CD4-positive, alpha-beta T cell treated with Interleukin-15 for 1 hour (primary cell): ENCODE data around the gene COA3.

Experiments
- DNase-seq: peaks from one replicate; pipeline ENCODE4 v3.0.0-alpha.2; 2020

Gene COA3, protein sequence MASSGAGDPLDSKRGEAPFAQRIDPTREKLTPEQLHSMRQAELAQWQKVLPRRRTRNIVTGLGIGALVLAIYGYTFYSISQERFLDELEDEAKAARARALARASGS

DNA sequence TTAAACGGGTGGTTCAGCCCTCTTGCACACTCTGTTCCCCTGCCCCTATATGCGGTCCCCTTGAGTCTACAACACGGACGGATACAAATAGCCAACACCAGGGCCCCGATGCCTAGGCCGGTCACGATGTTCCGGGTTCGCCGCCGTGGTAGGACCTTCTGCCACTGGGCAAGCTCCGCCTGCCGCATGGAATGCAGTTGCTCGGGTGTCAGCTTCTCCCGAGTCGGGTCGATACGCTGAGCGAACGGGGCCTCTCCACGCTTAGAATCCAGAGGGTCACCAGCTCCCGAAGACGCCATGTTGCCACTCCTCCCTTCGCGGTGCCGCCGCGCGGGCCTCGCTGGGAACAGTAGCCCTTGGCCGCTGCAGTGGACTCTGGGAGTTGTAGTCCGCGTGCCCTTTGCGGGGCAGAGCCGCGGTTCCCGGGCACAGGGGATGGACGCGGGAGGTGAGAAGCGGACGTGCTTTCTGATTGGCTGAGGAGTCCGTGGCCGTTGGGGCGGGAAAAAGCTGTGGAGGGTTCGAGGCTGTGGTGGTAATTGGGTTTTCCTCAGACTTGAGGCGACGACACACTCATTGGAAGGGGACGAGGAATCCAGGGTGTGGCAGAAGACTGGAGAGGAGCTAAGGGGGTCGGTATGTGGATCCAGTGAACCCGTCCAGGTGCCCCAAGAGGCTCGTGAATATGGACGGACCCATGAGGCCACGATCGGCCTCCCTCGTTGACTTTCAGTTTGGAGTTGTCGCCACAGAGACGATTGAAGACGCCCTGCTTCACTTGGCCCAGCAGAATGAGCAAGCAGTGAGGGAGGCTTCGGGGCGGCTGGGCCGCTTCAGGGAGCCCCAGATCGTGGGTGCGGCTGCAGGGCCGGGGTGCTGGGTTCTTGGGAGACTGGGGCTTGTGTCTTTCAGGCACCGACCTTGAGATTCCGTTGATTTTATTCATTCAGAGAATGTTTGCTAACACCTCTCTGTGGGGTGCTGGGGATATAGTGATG lies at the start of gene COA3, which contains the start of gene CNTD1:
COA3 (minus strand) TSS at position 322 of the 998 bp plus-strand sequence; CDS start at position 299, 23 bp downstream.
CNTD1 (plus strand) TSS at position 479 of the 998 bp plus-strand sequence; CDS start at position 686, 207 bp downstream.
- peak; percentile 76 for DNase-seq

DNA sequence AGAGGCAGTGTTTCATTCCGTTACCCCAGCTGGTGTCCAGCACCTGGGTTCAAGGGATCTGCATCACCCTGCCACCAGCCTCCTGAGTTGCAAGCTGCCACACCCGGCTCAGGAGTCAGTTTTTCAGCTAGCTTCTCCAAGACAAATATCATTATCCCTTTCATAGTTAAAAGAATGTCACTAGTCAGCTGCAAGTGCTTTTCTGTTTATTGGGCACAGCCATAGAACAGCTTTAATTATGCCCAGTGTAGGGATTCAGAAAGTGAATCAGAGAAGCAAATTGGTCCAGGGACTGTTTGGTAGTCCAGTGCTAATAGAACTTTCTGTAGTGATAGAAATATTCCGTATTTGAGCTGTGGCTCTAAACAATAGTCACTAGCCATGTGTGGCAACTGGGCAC lies 49.6 kb upstream of the COA3 start:
- no peak for DNase-seq

DNA sequence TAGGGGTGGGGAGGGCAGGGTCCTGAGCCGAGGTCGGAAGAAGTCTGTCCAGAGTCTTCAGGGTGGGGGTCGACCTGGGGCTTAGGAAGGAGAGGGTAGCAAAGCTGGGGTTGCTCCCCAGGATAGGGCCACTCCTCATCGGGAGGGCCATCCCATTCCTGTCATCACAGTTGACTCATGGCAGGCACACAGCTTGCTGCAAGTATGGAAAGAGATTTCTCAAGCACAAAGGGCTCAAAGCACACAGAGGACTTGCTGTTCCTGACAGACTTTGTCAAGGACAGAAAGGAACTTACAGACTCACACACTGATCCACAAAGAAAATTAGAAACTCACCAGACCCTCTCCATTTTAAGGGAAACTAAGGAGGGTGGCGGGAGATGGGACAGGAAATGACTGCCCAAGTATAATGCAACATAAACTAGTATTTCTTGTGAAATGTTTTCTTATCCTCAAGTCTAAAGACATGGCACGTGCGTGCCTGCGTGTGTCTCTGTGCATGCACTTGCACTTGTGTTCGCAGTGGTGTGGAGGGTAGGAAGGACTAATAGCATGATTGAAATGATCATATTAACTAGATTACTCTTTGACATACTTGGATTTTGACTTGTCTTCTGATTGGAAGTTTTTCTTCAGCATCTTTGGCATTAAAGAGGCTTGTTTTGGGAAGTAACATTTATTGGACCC lies 48.2 kb upstream of the COA3 start:
- DNase-seq, result no peak

DNA sequence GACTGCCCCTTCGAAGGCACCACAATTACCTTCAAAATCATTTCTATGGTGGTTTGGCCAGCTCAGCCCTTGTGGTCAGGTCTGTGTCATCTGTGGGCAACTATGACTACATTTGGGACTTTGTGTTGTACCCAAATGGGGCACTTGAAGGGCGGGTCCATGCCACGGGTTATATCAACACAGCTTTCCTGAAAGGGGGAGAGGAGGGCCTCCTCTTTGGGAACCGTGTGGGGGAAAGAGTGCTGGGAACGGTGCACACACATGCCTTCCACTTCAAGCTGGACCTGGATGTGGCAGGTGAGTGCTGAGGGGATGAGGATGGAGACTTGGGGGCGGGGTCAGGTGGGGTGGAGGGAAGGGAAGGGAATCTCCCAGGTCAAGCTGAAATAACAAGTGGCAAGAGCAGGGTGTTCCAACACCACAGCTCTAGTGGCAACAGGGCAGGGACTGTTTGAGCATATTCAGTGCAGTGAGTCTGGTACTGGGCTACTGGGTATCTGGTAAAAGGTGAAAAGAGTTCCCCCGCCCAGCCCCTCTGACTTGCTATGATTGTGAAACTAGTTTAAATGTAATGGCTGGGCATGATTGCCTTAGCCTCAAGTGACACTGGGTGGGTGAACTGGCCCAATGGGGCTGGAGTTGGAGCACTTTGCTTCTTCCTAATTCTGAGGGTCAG lies 47.6 kb upstream of the COA3 start:
- no peak for DNase-seq

DNA sequence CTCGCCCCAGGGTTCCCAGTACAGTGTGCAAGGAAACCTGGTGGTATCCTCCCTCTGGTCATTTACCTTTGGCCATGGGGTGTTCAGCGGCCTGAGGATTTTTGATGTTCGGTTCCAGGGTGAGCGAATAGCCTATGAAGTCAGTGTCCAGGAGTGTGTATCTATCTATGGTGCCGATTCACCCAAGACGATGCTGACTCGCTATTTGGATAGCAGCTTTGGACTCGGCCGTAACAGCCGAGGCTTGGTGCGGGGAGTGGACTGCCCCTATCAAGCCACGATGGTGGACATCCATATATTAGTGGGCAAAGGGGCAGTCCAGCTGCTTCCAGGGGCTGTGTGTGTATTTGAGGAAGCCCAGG lies 47.0 kb upstream of the COA3 start:
- no peak for DNase-seq

DNA sequence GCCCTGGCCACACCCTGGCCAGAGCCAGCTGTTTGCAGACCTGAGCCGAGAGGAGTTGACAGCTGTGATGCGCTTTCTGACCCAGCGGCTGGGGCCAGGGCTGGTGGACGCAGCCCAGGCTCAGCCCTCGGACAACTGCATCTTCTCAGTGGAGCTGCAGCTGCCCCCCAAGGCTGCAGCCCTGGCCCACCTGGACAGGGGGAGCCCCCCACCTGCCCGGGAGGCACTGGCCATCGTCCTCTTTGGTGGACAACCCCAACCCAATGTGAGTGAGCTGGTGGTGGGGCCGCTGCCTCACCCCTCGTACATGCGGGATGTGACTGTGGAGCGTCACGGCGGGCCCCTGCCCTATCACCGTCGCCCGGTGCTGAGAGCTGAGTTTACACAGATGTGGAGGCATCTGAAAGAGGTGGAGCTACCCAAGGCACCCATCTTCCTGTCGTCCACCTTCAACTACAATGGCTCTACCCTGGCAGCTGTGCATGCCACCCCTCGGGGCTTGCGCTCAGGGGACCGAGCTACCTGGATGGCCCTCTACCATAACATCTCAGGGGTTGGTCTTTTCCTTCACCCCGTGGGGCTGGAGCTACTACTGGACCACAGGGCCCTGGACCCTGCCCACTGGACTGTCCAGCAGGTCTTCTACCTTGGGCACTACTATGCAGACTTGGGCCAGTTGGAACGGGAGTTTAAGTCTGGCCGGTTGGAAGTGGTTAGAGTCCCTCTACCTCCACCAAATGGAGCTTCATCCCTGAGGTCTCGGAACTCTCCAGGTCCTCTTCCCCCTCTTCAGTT lies 46.5 kb upstream of the COA3 start:
- DNase-seq, result no peak

DNA sequence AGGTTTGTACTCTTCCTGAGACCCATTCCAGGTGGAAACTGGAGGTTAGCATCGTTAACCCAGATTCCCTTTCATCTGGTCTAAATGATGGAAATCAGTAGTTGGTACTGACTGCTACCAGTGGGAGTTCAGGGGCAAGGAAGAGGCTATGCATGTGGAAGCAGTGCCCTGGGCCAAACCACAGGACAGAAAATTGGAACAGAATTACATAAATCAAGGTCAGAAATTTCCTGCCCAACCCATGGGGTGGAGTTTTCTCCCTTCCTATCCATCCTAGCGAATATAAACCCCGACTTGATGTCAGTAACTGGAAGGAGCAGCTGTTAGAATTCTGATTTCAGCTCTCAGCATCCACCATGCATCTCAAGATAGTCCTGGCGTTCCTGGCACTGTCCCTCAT lies 45.8 kb upstream of the COA3 start, which contains the start of gene AOC2:
AOC2 (plus strand) TSS at position 310 of the 400 bp plus-strand sequence; CDS start at position 357, 47 bp downstream.
- DNase-seq, result no peak

DNA sequence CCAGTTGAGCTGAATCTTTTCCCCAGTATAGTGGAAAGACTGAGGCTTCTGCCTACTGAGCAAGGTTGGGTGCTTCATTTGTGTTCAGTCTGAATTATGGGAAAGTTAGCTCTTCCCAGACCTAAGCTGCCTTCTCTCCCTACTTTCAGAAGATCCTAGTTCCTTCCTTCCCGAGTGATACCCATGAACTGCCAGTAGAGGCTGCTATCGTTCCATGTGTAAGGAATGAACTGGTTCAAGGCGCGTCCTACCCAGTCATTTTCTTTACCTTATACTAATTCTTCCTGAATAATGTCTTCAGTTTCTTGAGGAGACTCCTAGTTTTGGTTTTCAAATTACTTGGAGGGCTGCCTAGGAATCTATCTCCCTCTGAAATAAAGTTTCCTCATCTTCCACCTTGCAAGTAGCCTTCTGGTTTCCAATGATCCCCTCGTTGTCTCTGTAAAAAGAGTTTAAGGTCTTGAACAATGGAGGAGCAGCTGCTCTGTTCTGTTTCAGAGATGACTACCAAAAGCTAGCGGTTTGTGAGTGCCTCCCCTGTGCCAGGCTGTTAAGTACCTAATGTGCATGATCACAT lies 44.9 kb upstream of the COA3 start:
- DNase-seq, result no peak

DNA sequence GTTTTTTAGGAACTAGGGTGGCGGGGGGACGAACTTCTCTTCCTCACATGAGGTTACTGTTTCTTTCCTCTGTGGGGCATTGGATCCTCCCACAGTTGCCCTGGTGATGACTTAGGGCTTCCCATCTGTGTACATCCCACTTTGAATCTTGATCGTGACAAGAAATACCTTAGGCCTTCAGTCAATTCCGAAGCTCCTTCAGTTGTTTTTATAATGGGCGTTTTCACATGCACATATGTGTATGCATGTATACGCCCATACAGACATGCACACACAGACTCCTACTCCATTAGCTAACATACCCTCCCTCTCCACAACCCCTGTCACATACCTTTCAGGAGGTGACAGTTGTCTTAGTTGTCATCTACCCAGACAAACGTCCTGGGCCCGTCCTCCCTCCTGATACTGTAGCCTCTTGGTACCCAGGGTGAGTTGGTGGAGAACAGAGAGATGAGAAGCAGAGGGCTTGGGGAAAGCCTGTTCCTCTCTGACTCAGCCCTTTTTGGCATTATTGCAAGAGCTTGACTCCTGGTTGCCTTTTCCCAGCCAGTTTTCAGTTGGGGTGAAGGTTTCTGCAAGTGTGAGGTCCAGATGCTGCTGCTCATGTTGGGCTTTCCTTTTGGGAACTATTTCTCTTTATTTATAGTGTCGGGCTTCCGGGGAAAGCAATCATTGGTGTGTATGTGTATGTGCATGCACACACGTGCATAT lies 43.6 kb upstream of the COA3 start:
- no peak for DNase-seq

DNA sequence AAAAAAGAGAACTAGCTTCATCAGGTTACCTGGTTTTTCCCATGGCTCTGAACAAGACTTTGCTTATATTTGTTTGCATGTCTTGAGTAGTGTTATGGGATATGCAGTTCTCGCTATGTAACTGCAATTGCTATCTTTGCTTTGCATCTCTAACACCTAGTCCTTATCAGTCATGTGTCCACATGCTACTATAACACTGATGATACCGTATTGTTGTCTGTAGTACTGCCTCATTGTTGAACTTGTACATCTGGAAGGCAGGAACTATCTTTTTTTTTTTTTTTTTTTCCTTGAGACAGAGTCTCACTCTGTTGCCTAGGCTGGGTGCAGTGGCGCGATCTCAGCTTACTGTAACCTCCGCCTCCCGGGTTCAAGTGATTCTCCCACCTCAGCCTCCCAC lies 37.2 kb upstream of the COA3 start:
- DNase-seq, result no peak

DNA sequence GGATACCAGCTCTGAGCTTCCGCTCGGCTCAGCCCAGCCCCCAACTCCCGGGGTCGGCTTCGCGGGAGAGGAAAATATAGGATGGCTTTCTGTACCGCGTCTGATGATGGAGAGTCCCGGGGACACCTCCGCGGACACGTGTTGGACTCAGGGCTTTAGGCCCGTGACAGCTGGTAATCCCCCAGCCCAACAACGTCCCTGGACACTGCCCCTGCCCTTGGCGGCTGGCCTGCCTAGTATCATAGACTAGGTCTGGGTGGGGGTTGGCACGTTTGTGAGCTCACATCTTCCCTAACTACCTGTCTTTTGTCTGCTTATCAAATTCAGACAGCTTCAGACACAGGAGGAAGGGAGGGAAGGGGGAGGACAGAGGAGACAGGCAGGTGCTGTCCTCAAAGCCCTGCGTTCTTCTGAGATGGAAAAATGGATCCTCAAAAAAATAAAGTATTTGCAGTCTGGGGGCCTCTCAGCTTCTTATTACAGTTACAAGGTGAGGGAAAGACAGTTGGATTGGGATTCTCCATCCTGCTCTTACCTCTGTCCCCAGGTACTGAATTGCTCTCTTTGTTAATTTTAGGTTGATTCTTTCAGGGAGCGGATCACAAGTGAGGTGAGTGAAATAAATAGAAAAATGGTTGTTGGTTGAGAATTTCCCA lies 35.4 kb upstream of the COA3 start:
- no peak for DNase-seq

DNA sequence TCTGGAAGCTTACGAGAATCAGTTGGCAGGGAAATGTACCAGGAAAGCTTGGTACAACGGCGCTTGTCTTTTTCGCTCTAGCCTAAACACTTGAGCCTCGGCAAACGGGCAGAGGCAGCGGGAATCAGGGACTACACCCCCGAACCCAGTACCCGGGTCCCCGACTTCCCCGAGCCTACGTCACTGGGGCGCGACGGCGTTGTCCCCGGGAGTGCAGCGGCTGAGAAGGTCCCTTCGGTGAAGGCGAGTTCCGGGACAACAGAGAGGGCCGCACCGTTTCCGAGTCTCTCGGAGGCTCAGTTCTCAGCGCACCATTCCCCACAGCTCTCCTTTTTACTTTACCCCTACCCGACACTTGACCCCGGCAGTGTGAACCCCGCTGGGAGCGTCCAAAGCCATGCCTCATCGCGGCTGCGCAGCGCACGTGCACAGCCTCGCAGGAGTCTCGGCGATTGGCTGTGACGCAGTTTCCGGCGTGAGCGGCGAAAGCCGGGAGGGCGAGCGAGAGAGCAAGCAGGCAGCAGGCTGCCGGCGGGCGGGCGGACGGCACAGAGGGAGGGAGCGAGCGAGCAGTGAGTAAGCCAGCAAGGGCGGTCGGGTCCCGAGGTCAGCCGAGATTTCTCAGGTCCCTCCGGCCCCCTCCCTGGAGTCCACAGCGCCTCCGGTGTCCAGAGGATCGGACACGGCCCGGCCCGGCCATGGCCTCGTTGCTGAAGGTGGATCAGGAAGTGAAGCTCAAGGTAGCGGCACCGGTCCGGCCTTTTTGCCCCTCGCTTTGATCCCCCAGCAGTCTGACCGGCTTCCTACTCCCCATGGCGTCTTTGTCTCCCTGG lies 34.6 kb upstream of the COA3 start, which contains the start of gene PSME3:
PSME3 (plus strand) TSS at position 464 of the 833 bp plus-strand sequence; CDS start at position 699, 235 bp downstream.
- peak; percentile 89 for DNase-seq

DNA sequence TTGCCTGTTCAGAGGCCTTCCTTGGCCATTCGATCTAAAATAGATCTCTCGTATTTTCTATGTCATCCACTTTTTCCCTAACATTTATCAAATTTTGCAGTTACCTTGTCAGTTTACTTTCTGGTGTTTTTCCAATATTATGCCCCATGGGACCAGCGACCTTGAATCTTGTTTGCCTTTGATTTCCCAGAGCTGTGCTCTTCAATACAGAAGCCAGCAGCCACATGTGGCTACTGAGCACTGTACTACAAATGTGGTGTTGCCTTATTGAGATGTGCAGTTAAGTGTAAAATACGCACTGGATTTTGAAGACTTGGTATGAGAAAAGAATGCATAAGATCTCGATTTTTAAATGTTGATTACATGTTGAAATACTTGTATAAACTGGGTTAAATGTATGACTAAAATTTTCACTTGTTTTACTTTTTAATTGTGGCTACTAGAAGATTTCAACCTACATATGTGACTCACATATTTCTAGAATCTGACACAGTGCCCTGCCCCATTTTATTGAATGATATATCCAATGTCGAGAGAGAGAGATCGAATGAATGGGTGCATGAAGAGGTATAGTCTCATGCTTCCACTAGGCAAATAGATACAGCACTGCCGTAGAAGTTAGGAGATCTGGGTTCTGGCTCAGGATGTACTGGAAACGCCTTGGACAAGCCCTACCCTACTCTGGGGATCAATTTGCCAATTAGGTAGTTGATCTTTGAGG lies 33.9 kb upstream of the COA3 start:
- DNase-seq, result no peak

DNA sequence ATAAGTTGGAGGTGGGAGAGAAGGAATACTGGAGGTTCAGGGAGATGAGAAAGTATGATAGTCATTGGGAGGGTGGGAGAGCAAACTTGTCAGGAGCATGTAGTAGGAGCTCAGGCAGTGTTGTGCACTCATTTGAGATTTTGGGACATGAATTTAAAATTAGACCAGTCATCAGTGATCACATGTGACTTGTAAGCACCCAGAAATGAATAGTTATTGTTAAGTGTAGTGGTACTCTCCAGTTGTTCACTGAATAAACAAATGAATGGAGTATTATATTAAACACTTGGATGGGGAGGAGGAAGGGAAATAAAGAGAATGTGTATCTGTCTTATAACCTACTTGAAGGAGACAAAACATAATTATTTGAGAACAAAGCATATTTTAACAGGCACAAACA lies 32.5 kb upstream of the COA3 start:
- no peak for DNase-seq

DNA sequence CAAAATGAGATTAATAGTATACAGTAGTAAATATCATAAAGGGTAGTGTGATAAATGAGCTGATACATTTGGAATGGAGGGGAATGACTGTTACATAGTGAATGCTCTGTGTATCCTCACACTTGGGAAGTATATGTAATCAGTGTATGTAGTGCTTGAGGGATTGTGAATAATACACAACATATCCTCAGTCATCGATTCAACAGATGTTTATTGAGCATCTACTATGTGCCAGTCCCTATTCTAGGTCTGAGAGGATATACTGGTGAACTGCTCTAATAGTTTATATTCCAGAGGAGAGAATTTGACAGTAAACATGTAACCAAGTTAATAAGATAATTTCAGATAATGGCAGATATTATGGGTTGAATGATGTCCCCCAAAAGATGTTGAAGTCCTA lies 29.0 kb upstream of the COA3 start:
- DNase-seq, result no peak

DNA sequence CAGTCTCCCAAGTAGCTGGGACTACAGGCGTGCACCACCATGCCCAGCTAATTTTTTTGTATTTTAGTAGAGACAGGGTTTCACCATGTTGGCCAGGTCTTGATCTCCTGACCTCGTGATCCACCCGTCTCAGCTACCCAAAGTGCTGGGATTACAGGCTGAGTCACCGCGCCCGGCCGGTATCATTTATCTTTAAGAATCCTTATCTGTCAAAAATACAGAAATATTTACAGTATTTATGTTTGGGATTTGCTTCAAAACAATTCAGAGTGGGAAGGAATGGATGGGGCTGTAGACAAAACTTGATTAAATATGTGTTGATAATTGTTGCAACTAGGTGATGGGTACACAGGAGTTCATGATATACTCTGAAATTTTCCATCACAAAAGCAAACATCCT lies 22.7 kb upstream of the COA3 start:
- no peak for DNase-seq

DNA sequence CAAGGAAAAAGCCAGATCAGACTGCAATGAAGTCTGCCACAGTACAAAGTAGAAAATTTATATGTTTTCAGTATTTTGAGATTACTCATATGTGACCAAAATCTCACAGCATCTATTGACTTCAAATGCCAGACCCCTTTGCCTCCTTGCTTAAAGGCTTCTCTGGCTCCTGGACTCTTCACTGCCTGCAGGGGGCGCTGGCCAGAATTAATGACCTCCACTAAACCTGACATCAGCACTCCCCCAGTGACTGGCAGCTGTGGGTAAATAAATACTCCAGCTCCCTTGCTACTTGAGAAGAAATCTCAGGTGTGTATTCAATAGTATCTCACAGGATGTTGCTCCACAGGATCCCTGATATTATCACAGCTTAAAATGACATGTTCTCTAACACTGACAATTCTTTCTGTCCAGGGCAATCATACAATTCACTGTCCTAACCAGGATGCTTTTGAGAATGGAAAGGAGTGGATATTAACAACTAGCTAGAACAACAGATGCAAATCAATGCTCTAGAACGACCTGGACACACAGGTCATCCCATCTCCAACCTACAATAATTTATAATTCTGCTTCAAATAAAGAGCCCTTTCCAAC lies 21.5 kb upstream of the COA3 start:
- peak; percentile 62 for DNase-seq

DNA sequence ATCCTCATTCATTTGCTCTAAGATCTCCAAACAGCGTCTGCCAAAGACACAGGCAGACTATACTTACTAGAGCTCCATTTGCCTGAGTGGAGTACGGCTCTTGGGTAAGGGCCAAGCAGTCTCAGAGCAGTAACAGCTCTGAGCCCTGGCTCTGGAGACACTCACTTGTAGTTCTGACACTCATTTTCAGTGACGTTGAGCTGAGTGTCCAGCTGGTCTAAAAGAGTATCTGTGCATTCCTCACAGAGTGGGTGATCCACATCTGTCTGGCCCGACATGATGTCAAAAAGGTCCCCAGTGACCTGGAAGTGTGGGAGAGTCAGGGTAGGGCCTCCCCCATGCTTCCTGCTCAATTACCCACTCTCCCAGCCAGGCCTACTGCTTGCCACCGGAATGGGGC lies 19.9 kb upstream of the COA3 start:
- DNase-seq, result no peak
